C4-2B (cell line): ENCODE data around the gene ZNF423.
"Not testable (repeated sequence)": the region's sequence is repeated elsewhere in the genome, so short reads cannot be mapped to it uniquely, and the experiment has no call there.

ENCODE experiments used
- H3K27ac ChIP-seq: fragments of 450-650 bp; 2 replicates; pipeline ENCODE4 v1.5.1; 2017
- ZFX ChIP-seq: fragments of 450-650 bp; IDR thresholded peaks from 2 replicates; pipeline ENCODE4 v1.6.1; 2017
- TF ChIP-seq, protein P1 (sequence below): fragments of 450-650 bp; conservative IDR thresholded peaks from 2 replicates; pipeline ENCODE4 v1.5.1; 2017; ENCODE audit warnings: mild to moderate bottlenecking

Gene ZNF423

DNA sequence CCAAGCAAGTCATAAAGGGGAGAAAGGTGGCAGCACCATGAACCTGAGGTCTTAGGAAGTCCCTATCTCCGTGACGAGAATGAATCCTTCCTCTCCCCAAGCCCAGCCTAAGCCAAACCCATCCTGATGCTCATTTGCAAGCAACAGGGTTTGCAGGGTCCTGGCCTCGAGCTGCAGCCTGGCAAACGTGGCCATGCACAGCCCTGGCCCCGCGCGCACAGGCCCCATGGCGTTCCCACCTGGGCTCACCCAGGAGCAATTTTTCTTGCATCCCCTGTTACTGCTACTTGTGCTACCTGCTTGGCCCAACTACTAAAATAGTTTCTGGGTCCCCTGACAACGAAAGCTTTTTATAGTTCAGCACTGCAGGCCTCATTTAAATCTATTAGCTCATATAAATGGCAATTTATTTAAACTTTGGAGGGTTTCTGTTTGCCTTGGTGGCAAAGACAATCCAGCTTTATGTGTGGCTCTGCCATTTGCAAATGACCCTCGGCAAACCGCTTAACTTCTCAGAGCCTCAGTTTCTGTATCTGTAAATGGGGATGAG, 340.8 kb downstream of the ZNF423 start:
- no peak overlapping the region for H3K27ac ChIP-seq
- TF ChIP-seq, protein P1, sequence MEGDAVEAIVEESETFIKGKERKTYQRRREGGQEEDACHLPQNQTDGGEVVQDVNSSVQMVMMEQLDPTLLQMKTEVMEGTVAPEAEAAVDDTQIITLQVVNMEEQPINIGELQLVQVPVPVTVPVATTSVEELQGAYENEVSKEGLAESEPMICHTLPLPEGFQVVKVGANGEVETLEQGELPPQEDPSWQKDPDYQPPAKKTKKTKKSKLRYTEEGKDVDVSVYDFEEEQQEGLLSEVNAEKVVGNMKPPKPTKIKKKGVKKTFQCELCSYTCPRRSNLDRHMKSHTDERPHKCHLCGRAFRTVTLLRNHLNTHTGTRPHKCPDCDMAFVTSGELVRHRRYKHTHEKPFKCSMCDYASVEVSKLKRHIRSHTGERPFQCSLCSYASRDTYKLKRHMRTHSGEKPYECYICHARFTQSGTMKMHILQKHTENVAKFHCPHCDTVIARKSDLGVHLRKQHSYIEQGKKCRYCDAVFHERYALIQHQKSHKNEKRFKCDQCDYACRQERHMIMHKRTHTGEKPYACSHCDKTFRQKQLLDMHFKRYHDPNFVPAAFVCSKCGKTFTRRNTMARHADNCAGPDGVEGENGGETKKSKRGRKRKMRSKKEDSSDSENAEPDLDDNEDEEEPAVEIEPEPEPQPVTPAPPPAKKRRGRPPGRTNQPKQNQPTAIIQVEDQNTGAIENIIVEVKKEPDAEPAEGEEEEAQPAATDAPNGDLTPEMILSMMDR = no peak
- TF ChIP-seq ZFX = no peak

DNA sequence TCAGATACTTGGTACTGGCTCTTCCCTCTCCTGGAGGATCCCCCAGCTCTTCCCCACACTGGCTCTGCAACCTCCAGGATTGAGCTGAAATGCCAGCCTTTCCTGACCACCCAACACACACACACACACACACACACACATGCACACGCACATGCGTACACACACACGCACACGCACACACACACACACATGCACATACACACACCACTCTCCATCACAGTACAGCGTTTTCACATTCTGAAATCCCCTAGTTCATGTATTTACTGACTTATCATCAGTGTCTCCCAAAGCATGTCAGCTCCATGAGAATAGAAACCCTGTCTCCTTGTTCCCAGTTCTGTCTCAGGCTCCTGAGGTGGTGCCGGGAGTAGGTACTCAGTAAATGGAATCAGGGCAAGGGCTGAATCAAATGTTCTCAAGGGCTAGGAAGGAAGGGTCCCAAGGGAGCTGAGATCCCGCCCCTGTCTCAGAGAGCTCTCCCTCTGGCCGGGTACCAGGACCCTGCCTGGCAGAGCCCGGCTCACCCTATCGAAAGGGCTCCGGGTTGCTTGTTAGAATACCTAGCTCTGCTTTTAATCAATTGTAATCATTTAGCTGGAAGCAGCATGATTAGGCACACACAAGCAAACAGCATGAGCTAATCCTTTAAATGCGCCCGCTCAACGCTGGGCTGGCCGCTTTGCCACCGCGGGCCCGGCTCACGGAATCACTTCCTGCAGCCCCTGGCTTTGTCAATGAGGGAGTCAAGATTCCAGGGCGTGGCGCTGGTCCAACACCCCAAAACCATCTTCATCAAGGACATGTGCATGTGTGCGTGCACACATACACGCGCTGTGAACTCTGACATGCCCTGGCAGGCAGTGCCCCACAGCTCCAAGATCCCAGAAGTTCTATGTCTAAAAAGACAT, 341.6 kb downstream of the ZNF423 start:
- H3K27ac ChIP-seq = no peak overlapping the region
- no peak for TF ChIP-seq ZFX
- TF ChIP-seq, protein P1 = no peak

DNA sequence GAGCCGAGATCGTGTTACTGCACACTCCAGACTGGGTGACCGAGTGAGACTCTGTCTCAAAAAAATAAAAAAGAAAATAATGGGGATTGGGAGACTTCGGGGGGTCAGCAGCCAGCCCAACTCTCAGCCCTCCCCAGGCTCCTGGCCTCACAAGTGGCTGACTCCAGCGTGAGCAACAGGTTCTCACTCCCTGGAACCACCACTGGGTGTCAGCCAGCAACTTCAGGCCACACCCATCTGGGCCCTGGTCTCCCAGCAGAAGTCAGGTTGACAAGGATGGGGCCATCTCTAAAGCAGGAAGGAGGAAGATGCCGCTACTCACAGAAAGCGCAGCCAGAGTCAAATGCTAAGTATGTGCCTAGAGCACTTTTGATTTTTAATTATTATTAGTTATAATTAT, 342.9 kb downstream of the ZNF423 start:
- TF ChIP-seq, protein P1 = no peak
- TF ChIP-seq ZFX = no peak
- H3K27ac ChIP-seq = no peak overlapping the region

DNA sequence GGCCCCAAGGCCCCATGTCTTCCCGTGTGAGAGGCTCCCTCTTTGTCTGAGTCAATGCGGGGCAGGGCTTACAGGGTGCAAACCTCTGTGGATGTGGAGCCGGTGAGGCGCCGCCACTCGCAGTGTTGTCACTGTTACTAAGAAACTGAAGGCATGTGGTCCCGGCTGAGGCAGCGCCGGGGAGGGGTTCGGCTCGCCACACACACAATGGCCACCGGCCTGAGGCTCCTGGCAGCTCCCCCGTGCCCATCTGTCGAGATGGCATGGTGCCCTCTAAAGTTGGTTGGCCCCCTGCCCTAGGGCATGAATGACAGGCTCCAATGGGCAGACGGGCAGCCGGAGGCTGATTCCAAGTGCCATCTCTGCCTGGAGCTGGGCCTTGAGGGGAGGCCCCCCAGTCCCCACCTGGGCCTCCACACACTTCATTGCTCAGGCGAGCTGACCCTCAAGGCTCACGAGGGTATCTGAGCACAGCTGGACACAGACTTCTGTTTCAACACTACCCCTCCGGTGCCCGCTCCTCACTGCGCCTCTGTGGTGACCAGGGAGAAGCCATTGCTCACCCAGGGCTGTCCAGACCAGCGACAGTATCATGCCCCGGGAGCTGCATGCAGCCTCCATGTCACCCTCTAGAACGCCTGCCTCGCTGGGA, 345.1 kb downstream of the ZNF423 start:
- H3K27ac ChIP-seq = no peak overlapping the region
- TF ChIP-seq, protein P1 = no peak
- TF ChIP-seq ZFX = no peak

DNA sequence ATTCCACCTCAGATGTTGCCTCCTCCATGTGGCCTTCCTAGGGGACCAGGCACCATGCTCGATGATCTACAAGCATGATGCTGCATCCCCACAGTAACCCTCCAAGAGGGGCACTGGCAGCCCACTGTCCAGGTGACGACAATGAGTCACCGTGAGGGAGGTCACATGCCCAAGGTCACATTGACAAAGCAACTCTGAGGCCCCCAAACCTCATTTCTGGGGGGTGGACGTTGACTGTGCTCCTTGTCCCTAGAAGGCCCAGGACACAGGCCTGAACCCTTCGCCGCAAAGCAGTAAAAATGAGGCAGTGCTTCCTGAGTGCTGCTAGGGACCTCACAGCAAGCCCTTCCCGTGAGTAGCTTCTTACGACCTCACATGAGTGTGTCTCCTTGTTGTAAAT, 345.8 kb downstream of the ZNF423 start:
- no peak overlapping the region for H3K27ac ChIP-seq
- TF ChIP-seq ZFX = no peak
- TF ChIP-seq, protein P1 = no peak

DNA sequence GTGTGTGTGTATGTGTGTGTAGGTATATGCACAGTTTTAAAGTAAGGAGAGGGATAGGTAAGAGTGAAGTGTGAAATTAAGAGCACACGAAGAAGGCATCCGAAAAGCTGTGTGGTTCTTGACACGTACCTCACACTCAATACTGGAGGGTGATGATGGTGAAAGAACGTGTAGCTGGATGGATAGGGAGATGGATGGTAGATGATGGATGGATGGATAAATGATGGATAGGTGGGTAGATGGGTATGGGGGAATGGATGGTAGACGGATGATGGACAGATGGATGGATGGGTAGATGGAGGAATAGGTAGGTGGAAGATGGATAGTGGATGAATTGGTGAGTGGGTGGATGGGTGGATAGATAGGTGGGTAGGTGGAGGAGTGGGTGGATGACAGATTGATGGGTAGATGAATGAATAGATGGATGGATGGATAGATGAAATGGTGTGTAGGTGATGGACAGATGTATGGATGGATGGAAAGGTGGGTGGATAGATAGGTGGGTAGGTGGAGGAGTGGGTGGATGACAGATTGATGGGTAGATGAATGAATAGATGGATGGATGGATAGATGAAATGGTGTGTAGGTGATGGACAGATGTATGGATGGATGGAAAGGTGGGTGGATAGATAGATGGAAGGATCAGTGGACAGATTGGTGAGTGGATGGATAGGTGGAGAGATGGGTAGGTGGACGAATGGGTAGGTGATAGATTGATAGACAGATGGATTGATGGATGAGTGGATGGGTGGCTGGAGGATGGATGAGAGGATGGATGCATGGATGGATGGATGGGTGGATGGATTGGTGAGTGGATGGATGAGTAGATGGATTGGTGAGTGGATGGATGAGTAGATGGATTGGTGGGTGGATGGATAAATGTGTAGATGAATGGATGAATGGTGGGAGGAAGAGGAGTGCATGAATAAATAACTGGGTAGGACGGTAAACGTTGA, 349.6 kb downstream of the ZNF423 start:
- not testable (repeated sequence) for H3K27ac ChIP-seq

DNA sequence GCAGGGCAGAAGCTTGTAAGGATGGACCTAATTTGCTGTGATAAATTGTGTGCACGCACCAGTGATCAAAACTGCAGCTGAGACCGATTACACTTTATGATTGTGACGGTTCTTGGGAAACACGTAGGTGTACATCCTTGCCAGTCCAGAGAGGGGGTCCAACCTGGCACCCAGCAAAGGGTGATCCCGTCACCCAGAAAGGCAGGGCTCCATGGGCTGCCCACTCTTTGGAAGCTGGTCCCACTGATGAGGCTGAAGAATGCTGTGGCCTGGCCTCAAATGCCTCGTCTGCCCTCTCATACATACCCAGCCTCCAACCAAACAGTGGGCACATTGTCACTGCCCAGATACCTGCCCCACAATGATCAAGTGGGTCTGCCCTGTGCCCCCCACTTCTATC, 350.4 kb downstream of the ZNF423 start:
- no peak overlapping the region for H3K27ac ChIP-seq
- no peak for TF ChIP-seq ZFX
- TF ChIP-seq, protein P1 = no peak
